Stomach (tissue), 9 donors: Measurements from ENCODE around the gene LTBP3. TPM values are rescaled to one million over a fixed set of nuclear protein-coding genes. Genes with fewer than 3 reads are reported as not detected.
A peak's percentile ranks its signal among the peaks of the same experiment; 100 is the strongest.

ENCODE experiments used
- DNase-seq, 2 donors: peaks; one replicate each; pipeline versions ENCODE4 v3.0.0 to v3.0.0-alpha.2; 2013 to 2019
- H3K27ac ChIP-seq, 5 donors: fragments of 200-600 bp in 4 of 5; sonication (generic) in 4 of 5; one replicate each; pipeline ENCODE4 v1.5.1; 2013 to 2019; ENCODE audit warnings: mild to moderate bottlenecking in 1 of 5, moderate library complexity in 1 of 5
- H3K27me3 ChIP-seq, 3 donors: fragments of 200-600 bp; sonication (generic); one replicate each; pipeline ENCODE4 v1.5.1; 2017 to 2019; ENCODE audit warnings: mixed run types in 1 of 3
- H3K36me3 ChIP-seq, 4 donors: fragments of 200-600 bp; sonication (generic); 1 replicate in 3 of 4; 2 replicates in 1 of 4; pipeline ENCODE4 v1.5.1; 2016 to 2019
- H3K4me1 ChIP-seq, 4 donors: fragments of 200-600 bp; sonication (generic); one replicate each; pipeline ENCODE4 v1.5.1; 2016 to 2019
- H3K4me3 ChIP-seq, 4 donors: fragments of 200-600 bp; sonication (generic) in 3 of 4; one replicate each; pipeline ENCODE4 v1.5.1; 2016 to 2019; ENCODE audit warnings: mild to moderate bottlenecking in 1 of 4
- H3K9me3 ChIP-seq, 4 donors: fragments of 200-600 bp; sonication (generic); one replicate each; pipeline ENCODE4 v1.5.1; 2016 to 2019
- CTCF ChIP-seq, 7 experiments: fragments of 450-650 bp in 4 of 7; fragments of 200-600 bp in 3 of 7; sonication (generic) in 3 of 7; IDR thresholded peaks; one replicate each; pipeline ENCODE4 v1.5.1; 2016 to 2019; ENCODE audit warnings: antibody characterized with exemption in 7 of 7, control low read depth in 2 of 7, mild to moderate bottlenecking in 1 of 7
- EP300 ChIP-seq: sonication (generic); formaldehyde crosslinking; IDR thresholded peaks from one replicate; pipeline ENCODE4 v1.6.1; 2017; ENCODE audit warnings: antibody characterized with exemption
- POLR2A ChIP-seq, 4 donors: fragments of 450-650 bp; IDR thresholded peaks; one replicate each; pipeline ENCODE4 v1.6.1; 2016; ENCODE audit warnings: antibody characterized with exemption in 4 of 4, control low read depth in 2 of 4, mild to moderate bottlenecking in 1 of 4, moderate library complexity in 1 of 4
- POLR2AphosphoS5 ChIP-seq, 3 donors: sonication (generic); formaldehyde crosslinking; IDR thresholded peaks; one replicate each; pipeline ENCODE4 v1.6.1; 2016; ENCODE audit warnings: antibody characterized with exemption in 3 of 3
- WGBS, 5 donors: extraction: QIAGEN DNeasy Blood & Tissue Kit in 3 of 5; methylation state at CpG; one replicate each; pipeline versions ENCODE4 v1.1.5 to v1.1.7; 2013 to 2018; 5-methylcytosine and 5-hydroxymethylcytosine counted together
- intact Hi-C: fragments of 100-400 bp; cut with DNase I; formaldehyde crosslinking; loops from one replicate; pipeline ENCODE4 v1.15.1; 2023; ENCODE audit warnings: low total_unique reads
- polyA plus RNA-seq, 3 donors: library from polyadenylated mRNA; stranded (reverse); fragments of 200-250 nt; gene quantifications; one replicate each; pipeline ENCODE4 v1.2.3, GENCODE V29; 2013
- total RNA-seq, 5 donors: library from RNA; depleted of rRNA; stranded (reverse); fragments of >200 nt; gene quantifications; one replicate each; pipeline versions ENCODE4 v1.1.0 to v1.2.3, GENCODE V29; 2014 to 2016
- donor health status: healthy with polysubstance abuse.
- donor health status: Bipolar disorder and iron deficiency.
- donor health status: healthy.

Gene LTBP3
- total and polyA plus RNA-seq, 8 donors, result 26.9 to 452 (median 79.3) TPM

DNA sequence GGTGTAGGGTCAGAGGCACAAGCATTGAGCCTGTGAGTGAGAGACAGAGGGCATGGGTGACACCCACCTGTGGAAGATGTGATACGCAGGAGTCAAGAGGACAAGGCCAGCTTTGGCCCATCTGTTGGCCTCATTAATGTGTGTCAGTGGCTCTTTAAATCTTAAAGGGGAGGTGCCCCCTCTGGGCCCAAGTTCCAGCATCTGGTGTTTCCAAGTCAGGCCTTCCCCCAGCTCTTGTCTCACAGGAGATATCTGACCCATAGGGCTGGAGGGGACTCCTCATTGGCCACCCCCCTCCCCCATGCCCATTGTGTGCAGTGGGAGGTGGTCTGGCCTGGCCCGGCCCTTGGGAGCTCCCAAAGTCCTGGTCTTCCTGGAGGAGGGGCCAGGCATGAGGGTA is 28.5 kb upstream of the LTBP3 start:
- TF ChIP-seq POLR2AphosphoS5 (IDR thresholded peaks at IDR 0.05), result no peak
- no peak for TF ChIP-seq EP300
- no peak for TF ChIP-seq CTCF (IDR thresholded peaks at IDR 0.05)
- no peak for TF ChIP-seq POLR2A (IDR thresholded peaks at IDR 0.05)
- WGBS, 5 donors, result 70 to 93% (median 88%) methylated on average over 2 of the region's 2 CpGs
- H3K27ac ChIP-seq, result peak overlapping the region in 3 of 5 donors; percentile 71 to 81 (median 78)

GRCh38 chr11:65586247-65586630 is 28.1 kb upstream of the LTBP3 start:
- peaks cover 27 to 83% (median 71%) of the 10 kb centered on the region in 4 donors for H3K36me3 ChIP-seq
- H3K27me3 ChIP-seq, result no peaks in the 10 kb centered on the region
- peak overlapping the region in 3 of 5 donors; percentile 71 to 81 (median 78) for H3K27ac ChIP-seq
- no peak for DNase-seq
- H3K9me3 ChIP-seq, result no peaks in the 10 kb centered on the region
- H3K4me3 ChIP-seq, result no peak overlapping the region
- WGBS, 5 donors, result 85 to 89% (median 87%) methylated on average over 4 of the region's 4 CpGs
- peaks cover 28 to 76% (median 57%) of the 10 kb centered on the region in 4 donors for H3K4me1 ChIP-seq
- intact Hi-C loops, result no loop called here
- no peak for TF ChIP-seq EP300
- TF ChIP-seq POLR2AphosphoS5 (IDR thresholded peaks at IDR 0.05), result no peak
- TF ChIP-seq POLR2A (IDR thresholded peaks at IDR 0.05), result no peak
- no peak for TF ChIP-seq CTCF (IDR thresholded peaks at IDR 0.05)

More for the DNA sequence above, 28.5 kb upstream of the LTBP3 start:
- H3K36me3 ChIP-seq, result peaks cover 23 to 83% (median 71%) of the 10 kb centered on the region in 4 donors
- H3K4me3 ChIP-seq, result no peak overlapping the region
- no peaks in the 10 kb centered on the region for H3K27me3 ChIP-seq
- DNase-seq, result no peak
- peaks cover 28 to 80% (median 60%) of the 10 kb centered on the region in 4 donors for H3K4me1 ChIP-seq
- intact Hi-C loops, result no loop called here
- H3K9me3 ChIP-seq, result no peaks in the 10 kb centered on the region

- Histone ChIP-seq H3K9me3 (no peaks in the 10 kb centered on the region), H3K27me3 (no peaks in the 10 kb centered on the region), H3K4me3 (no peak overlapping the region), H3K27ac (peak overlapping the region in 3 of 5 donors; percentile 71 to 81 (median 78)), H3K4me1 (peaks cover 28 to 80% (median 56%) of the 10 kb centered on the region in 4 donors), H3K36me3 (peaks cover 33 to 83% (median 71%) of the 10 kb centered on the region in 4 donors)
- 71 to 83% (median 73%) methylated on average over 26 to 51 of the region's 51 CpGs for WGBS, 5 donors
- intact Hi-C loops, result no loop called here
- peak in 1 of 2 donors; percentile 42 for DNase-seq
- TF ChIP-seq CTCF (IDR thresholded peaks at IDR 0.05) (no peak), POLR2A (IDR thresholded peaks at IDR 0.05) (no peak), POLR2AphosphoS5 (IDR thresholded peaks at IDR 0.05) (no peak), EP300 (no peak)
Observed at GRCh38 chr11:65585396-65586246, 27.5 kb upstream of the LTBP3 start.

DNA sequence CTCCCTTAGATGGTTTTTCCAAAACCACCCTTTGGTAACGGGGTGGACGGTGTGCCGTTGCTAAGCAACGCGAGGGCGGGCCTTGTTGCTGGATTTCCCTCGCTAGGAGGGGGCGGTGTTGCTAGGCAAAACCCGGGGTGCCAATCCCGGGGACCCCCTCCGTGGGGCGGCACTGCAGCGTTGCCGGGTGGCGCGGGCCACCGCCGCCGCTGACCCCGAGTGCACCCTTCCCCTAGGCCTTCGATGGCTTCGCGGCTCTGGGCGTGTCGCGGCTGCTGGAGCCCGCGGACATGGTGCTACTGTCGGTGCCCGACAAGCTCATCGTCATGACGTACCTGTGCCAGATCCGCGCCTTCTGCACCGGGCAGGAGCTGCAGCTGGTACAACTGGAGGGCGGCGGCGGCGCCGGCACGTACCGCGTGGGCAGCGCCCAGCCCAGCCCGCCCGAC is 26.6 kb upstream of the LTBP3 start:
- no peak for TF ChIP-seq POLR2AphosphoS5 (IDR thresholded peaks at IDR 0.05)
- no peak for TF ChIP-seq POLR2A (IDR thresholded peaks at IDR 0.05)
- no peak for TF ChIP-seq EP300
- no peak for TF ChIP-seq CTCF (IDR thresholded peaks at IDR 0.05)
- H3K9me3 ChIP-seq, result no peaks in the 10 kb centered on the region
- peak overlapping the region in 2 of 4 donors; percentile 1 to 9 for H3K4me3 ChIP-seq
- intact Hi-C loops, result no loop called here
- H3K4me1 ChIP-seq, result peaks cover 28 to 80% (median 50%) of the 10 kb centered on the region in 4 donors
- H3K36me3 ChIP-seq, result peaks cover 38 to 83% (median 71%) of the 10 kb centered on the region in 4 donors
- no peaks in the 10 kb centered on the region for H3K27me3 ChIP-seq
- WGBS, 5 donors, result 31 to 57% (median 48%) methylated on average over 22 to 46 of the region's 46 CpGs
- DNase-seq, result peak in 1 of 2 donors; percentile 74
- peak overlapping the region in 3 of 5 donors; percentile 23 to 78 (median 71) for H3K27ac ChIP-seq
